Heart left ventricle (tissue), 16 donors: ENCODE measurements around the gene MED17. TPM values are rescaled to one million over a fixed set of nuclear protein-coding genes. Genes with fewer than 3 reads are reported as not detected.
A peak's percentile ranks its signal among the peaks of the same experiment; 100 is the strongest.

Experiments used
- ATAC-seq, 4 donors: fragments of 200-7000 bp; cut with Tn5 transposase; one replicate each; pipeline ENCODE4 v1.9.1; 2020 to 2022; ENCODE audit warnings: moderate library complexity in 4 of 4, mild to moderate bottlenecking in 3 of 4, moderate number of reproducible peaks in 1 of 4
- DNase-seq, 5 donors: peaks; one replicate each; pipeline ENCODE4 v3.0.0-alpha.2; 2020
- H3K27ac ChIP-seq, 12 donors: fragments of 200-600 bp; sonication (generic) in 4 of 12; one replicate each; pipeline versions ENCODE4 v1.5.0 to v1.8.0; 2016 to 2022; ENCODE audit warnings: mild to moderate bottlenecking in 2 of 12
- H3K27me3 ChIP-seq, 9 donors: fragments of 200-600 bp; sonication (generic) in 2 of 9; one replicate each; pipeline versions ENCODE4 v1.5.1 to v1.8.0; 2016 to 2022; ENCODE audit warnings: mild to moderate bottlenecking in 3 of 9
- H3K36me3 ChIP-seq, 9 donors: fragments of 200-600 bp; sonication (generic) in 2 of 9; one replicate each; pipeline versions ENCODE4 v1.5.0 to v1.8.0; 2018 to 2022; ENCODE audit warnings: mild to moderate bottlenecking in 2 of 9
- H3K4me1 ChIP-seq, 12 donors: fragments of 200-600 bp; sonication (generic) in 4 of 12; one replicate each; pipeline versions ENCODE4 v1.5.0 to v1.8.0; 2016 to 2022; ENCODE audit warnings: mild to moderate bottlenecking in 3 of 12
- H3K4me3 ChIP-seq, 12 donors: fragments of 200-600 bp; sonication (generic) in 4 of 12; one replicate each; pipeline versions ENCODE4 v1.5.0 to v1.8.0; 2017 to 2022; ENCODE audit warnings: mild to moderate bottlenecking in 9 of 12, moderate library complexity in 4 of 12
- H3K9me3 ChIP-seq, 12 donors: fragments of 200-600 bp; sonication (generic) in 4 of 12; one replicate each; pipeline versions ENCODE4 v1.5.0 to v1.8.0; 2016 to 2022; ENCODE audit warnings: mild to moderate bottlenecking in 1 of 12
- POLR2A ChIP-seq, 2 donors: fragments of 450-650 bp; IDR thresholded peaks; one replicate each; pipeline ENCODE4 v1.6.1; 2017; ENCODE audit warnings: antibody characterized with exemption in 2 of 2, mild to moderate bottlenecking in 2 of 2, moderate library complexity in 2 of 2
- WGBS, 4 donors: extraction: QIAGEN DNeasy Blood & Tissue Kit in 2 of 4; methylation state at CpG; one replicate each; pipeline versions ENCODE4 v1.1.5 to v1.1.7; 2013 to 2018; 5-methylcytosine and 5-hydroxymethylcytosine counted together
- intact Hi-C, 10 donors: fragments of 100-400 bp; cut with DNase I; formaldehyde crosslinking; loops; one replicate each; pipeline versions ENCODE4 v1.11.1 to v1.14.2; 2022
- polyA plus RNA-seq, 2 donors: library from polyadenylated mRNA; stranded (reverse); fragments of 200-250 nt; gene quantifications; one replicate each; pipeline ENCODE4 v1.2.3, GENCODE V29; 2013
- total RNA-seq, 9 donors: library from RNA; depleted of rRNA in 2 of 9; stranded (reverse); fragments of >200 nt in 2 of 9; fragmentation: NEBNext Ultra II Directional in 3 of 9; extraction: Animal tissue kit (Norgen Biotek cat#: 25700) in 3 of 9; gene quantifications; one replicate each; pipeline versions ENCODE4 v1.1.0 to v1.2.4, GENCODE V29; 2016 to 2023
- TF ChIP-seq, protein P1 (sequence below), 12 donors: fragments of 200-600 bp; sonication (generic) in 4 of 12; IDR thresholded peaks; one replicate each; pipeline versions ENCODE4 v1.5.0 to v1.8.0; 2018 to 2022; ENCODE audit warnings: antibody characterized with exemption in 12 of 12, mild to moderate bottlenecking in 5 of 12
- donor health status: ischemic (EF 13 %, LVEDD 7.1; RV severe dilation, severe dysfunction).
- donor health status: healthy with polysubstance abuse.
- donor health status: DM: no; HTN: yes; CAD: no.
- donor health status: DM: no; HTN: no; CAD: no.
- donor health status: ischemic (EF 25% LVEDD 6.9; RV normal size, moderate dysfunction).
- donor health status: ischemic (EF 25% LVEDD 5.7; RV mildly dilated, moderate dysfunction).
- donor health status: healthy.
- donor health status: DM: yes; HTN: yes; CAD: no.
- donor health status: ischemic (EF 35%, LVEDD 5.7; RV mildly dilated, moderate dysfunction).
- donor health status: nonischemic (EF 11% LVEDD 7.7; RV severe dilation, severe dysfunction).
- donor health status: DM: yes; HTN: yes; CAD: no.
- donor health status: PGD.
- donor health status: ischemic (EF 29% LVEDD 5.4; RV normal size, mild dysfunction).
- donor health status: nonischemic (EF 23%, LVEDD 6.1; RV moderate dilation, normal function).

MED17 gene
- total and polyA plus RNA-seq, 11 donors = 9.2 to 28.6 (median 16.1) TPM

DNA sequence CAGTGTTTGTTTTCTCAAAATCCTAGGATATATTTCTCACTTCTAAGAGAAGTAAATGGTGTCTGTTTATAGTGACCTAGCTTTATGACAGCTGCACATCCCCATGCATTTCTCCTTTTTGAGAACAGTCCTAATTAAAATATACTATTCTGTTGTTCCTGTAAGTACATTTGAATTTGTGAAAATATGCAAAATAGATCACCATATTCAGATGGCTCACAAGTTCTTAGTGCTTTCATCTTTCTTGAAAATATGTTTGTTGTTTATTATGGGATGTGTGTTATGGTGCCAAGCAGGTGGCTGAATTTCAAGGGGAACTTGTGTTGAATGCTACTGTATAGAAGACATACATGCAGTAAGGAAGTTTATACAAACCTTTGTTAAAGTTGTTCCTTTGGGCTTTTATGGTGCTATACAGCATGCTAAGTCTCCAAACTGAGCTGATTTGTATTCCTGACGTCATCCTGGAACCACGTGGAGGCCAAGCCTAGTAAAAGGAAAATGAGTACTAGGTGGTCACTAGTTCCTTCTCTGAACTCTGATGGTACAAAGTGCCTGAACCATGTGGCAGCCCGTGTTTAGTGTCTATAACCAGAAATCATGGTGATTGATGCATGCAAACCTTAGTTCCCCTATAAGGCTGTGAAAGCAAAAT is 74.2 kb downstream of the MED17 start:
- Histone ChIP-seq H3K9me3 (no peaks in the 10 kb centered on the region), H3K36me3 (no peaks in the 10 kb centered on the region), H3K27ac (peak overlapping the region in 3 of 12 donors; percentile 2 to 39 (median 20)), H3K27me3 (no peaks in the 10 kb centered on the region), H3K4me1 (peaks cover 0 to 32% (median 13%) of the 10 kb centered on the region in 12 donors), H3K4me3 (no peak overlapping the region)
- ATAC-seq (no peak), DNase-seq (no peak)
- TF ChIP-seq, protein P1, sequence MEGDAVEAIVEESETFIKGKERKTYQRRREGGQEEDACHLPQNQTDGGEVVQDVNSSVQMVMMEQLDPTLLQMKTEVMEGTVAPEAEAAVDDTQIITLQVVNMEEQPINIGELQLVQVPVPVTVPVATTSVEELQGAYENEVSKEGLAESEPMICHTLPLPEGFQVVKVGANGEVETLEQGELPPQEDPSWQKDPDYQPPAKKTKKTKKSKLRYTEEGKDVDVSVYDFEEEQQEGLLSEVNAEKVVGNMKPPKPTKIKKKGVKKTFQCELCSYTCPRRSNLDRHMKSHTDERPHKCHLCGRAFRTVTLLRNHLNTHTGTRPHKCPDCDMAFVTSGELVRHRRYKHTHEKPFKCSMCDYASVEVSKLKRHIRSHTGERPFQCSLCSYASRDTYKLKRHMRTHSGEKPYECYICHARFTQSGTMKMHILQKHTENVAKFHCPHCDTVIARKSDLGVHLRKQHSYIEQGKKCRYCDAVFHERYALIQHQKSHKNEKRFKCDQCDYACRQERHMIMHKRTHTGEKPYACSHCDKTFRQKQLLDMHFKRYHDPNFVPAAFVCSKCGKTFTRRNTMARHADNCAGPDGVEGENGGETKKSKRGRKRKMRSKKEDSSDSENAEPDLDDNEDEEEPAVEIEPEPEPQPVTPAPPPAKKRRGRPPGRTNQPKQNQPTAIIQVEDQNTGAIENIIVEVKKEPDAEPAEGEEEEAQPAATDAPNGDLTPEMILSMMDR (IDR thresholded peaks at IDR 0.05) = no peak
- TF ChIP-seq POLR2A (IDR thresholded peaks at IDR 0.05) = no peak
- intact Hi-C loops = no loop called here
- WGBS, 4 donors = 43 to 62% (median 47%) methylated on average over 3 of the region's 3 CpGs

DNA sequence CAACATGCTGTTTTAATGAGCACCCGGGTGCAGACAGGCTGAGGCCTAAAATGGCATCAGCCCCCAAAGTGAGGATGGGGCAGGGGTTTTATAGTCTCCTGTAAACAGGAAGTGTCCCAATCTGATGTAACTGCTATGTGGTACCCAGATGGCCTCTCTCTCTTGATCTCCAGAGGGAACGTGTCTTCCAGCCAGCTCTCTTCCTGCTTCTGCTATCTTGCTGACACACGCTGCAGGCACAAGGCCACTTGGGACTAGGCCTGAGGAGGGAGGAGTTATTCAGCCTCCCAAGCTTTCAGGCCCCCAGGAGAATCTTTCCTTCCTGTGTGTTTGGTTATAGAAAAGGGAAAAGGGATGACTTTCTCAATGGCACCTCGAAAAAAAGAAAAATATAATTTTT is 77.7 kb downstream of the MED17 start:
- Histone ChIP-seq H3K4me1 (peaks cover 0 to 32% (median 13%) of the 10 kb centered on the region in 12 donors), H3K9me3 (no peaks in the 10 kb centered on the region), H3K27me3 (no peaks in the 10 kb centered on the region), H3K36me3 (no peaks in the 10 kb centered on the region), H3K4me3 (no peak overlapping the region), H3K27ac (peak overlapping the region in 1 of 12 donors; percentile 12)
- WGBS, 4 donors = 26 to 50% (median 33%) methylated on average over 4 of the region's 4 CpGs
- intact Hi-C loops = no loop called here
- TF ChIP-seq, protein P1 (IDR thresholded peaks at IDR 0.05) = no peak
- no peak for TF ChIP-seq POLR2A (IDR thresholded peaks at IDR 0.05)
- peak in 3 of 5 donors; percentile 46 to 68 (median 56) for DNase-seq
- ATAC-seq = peak; percentile 40 to 71 (median 59)

Other genes with a start within 250 kb of the MED17 start
- 10 to 100 TPM; 28.5 to 71.7 (median 52.5) TPM for gene SMCO4, start 240.9 kb upstream of the MED17 start, total RNA-seq
- 10 to 100 TPM; 39.7 to 81.4 TPM for gene SMCO4, start 240.9 kb upstream of the MED17 start, polyA plus RNA-seq
- gene CEP295, start 122.6 kb upstream of the MED17 start, total RNA-seq = 10 to 100 TPM in 1 of 9 donors, 1 to 10 TPM in 8; 4.5 to 11.7 (median 8.1) TPM
- 1 to 10 TPM; 3.6 to 5.1 TPM for gene CEP295, start 122.6 kb upstream of the MED17 start, polyA plus RNA-seq
- gene TAF1D, start 42.8 kb upstream of the MED17 start, total RNA-seq = 10 to 100 TPM; 17.0 to 52.5 (median 36.7) TPM
- 10 to 100 TPM; 46.3 to 57.6 TPM for gene TAF1D, start 42.8 kb upstream of the MED17 start, polyA plus RNA-seq
- gene C11orf54, start 42.6 kb upstream of the MED17 start, total RNA-seq = 10 to 100 TPM; 23.7 to 46.2 (median 28.6) TPM
- gene C11orf54, start 42.6 kb upstream of the MED17 start, polyA plus RNA-seq = 10 to 100 TPM; 17.2 to 22.6 TPM
- under 1 TPM in 2 of 9 donors, not detected in 7; 0.10 to 0.16 TPM for gene VSTM5, start 66.3 kb downstream of the MED17 start, total RNA-seq
- under 1 TPM; 0.04 to 0.07 TPM for gene VSTM5, start 66.3 kb downstream of the MED17 start, polyA plus RNA-seq
- under 1 TPM in 1 of 9 donors, not detected in 8; 0.07 TPM for gene HEPHL1, start 237.1 kb downstream of the MED17 start, total RNA-seq
- not detected for gene HEPHL1, start 237.1 kb downstream of the MED17 start, polyA plus RNA-seq